Activated CD8-positive, alpha-beta memory T cell treated with anti-CD3 and anti-CD28 coated beads, Interleukin-2, amount 10 ng/mL, durations not matched to agents 7 days and 5 days (primary cell): ENCODE data around the gene NAT8L. TPM values are rescaled to one million over a fixed set of nuclear protein-coding genes. Genes with fewer than 3 reads are reported as not detected.

Source experiments
- ATAC-seq: fragments of 150-1000 bp; cut with Tn5 transposase; one replicate; pipeline ENCODE4 v1.10.0; 2021; ENCODE audit warnings: moderate library complexity
- CTCF ChIA-PET: fragments of 350-600 bp; sonication (Branson Sonifier 250); formaldehyde crosslinking; loops from one replicate; lab custom pipeline; 2021; ENCODE audit warnings: antibody characterized with exemption; lab: Charles Lee
- DNase-seq: peaks from one replicate; pipeline ENCODE4 v3.0.0-alpha.2; 2020
- H3K27ac Mint-ChIP-seq: one replicate; pipeline ENCODE4 v1.8.0; 2021; ENCODE audit warnings: mild to moderate bottlenecking, mixed read lengths
- H3K27me3 Mint-ChIP-seq: one replicate; pipeline ENCODE4 v1.8.0; 2021; ENCODE audit warnings: mixed read lengths
- H3K36me3 Mint-ChIP-seq: one replicate; pipeline ENCODE4 v1.8.0; 2021; ENCODE audit warnings: mild to moderate bottlenecking, mixed read lengths
- H3K4me1 Mint-ChIP-seq: one replicate; pipeline ENCODE4 v1.8.0; 2021; ENCODE audit warnings: mixed read lengths
- H3K4me3 Mint-ChIP-seq: one replicate; pipeline ENCODE4 v1.8.0; 2021; ENCODE audit warnings: mild to moderate bottlenecking, moderate library complexity, mixed read lengths
- H3K9me3 Mint-ChIP-seq: one replicate; pipeline ENCODE4 v1.8.0; 2022; ENCODE audit warnings: low read depth, mixed read lengths
- total RNA-seq, 2 experiments: library from RNA; stranded (reverse); gene quantifications; one replicate each; pipeline ENCODE4 v1.2.3, GENCODE V29; 2021

The NAT8L gene
- total RNA-seq, 2 experiments from 2014 or later: 0.09 to 0.40 TPM

DNA sequence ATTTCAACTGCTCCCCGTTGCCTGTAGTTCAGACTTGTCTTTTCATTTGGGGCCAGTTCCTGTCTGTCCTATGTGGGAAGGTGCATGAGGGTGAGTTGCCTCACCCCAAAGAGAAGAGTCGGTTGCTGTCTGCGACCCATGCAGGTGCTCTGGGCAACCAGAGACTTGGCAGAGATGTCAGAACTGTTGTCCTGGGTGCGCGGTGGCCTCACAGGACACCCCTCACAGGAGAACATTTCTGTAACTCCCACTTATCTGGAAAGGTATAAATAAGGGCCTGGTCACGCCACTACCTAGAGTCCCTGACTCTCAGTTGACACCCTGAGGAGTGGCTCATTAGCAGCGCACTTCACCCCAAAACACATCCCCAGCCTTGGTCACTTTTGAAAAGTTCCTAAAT, 9.7 kb upstream of the NAT8L start:
- no peak for DNase-seq
- Mint-ChIP-seq H3K27ac (no peak overlapping the region), H3K4me1 (no peaks in the 10 kb centered on the region), H3K27me3 (peaks cover 29% of the 10 kb centered on the region), H3K9me3 (no peaks in the 10 kb centered on the region), H3K36me3 (no peaks in the 10 kb centered on the region), H3K4me3 (no peak overlapping the region)
- CTCF ChIA-PET: no interaction called here
- ATAC-seq: no peak

- no peaks in the 10 kb centered on the region for H3K4me1 Mint-ChIP-seq
- H3K27ac Mint-ChIP-seq: no peak overlapping the region
- H3K27me3 Mint-ChIP-seq: peaks cover 29% of the 10 kb centered on the region
- no peaks in the 10 kb centered on the region for H3K36me3 Mint-ChIP-seq
- DNase-seq: no peak
- no peaks in the 10 kb centered on the region for H3K9me3 Mint-ChIP-seq
- H3K4me3 Mint-ChIP-seq: no peak overlapping the region
- CTCF ChIA-PET: no interaction called here
- no peak for ATAC-seq
These were observed 9.3 kb upstream of the NAT8L start for GRCh38 chr4:2049811-2050210.

GRCh38 chr4:2051086-2051485, 8.0 kb upstream of the NAT8L start:
- Mint-ChIP-seq H3K9me3 (no peaks in the 10 kb centered on the region), H3K27me3 (peaks cover 35% of the 10 kb centered on the region), H3K36me3 (no peaks in the 10 kb centered on the region), H3K4me3 (no peak overlapping the region), H3K4me1 (no peaks in the 10 kb centered on the region), H3K27ac (no peak overlapping the region)
- no peak for ATAC-seq
- no peak for DNase-seq
- CTCF ChIA-PET: interaction anchor here (0.9 kb wide), 1 partner anchor 9 kb away, joined by 3 read pairs; no protein-coding TSS in a partner anchor

DNA sequence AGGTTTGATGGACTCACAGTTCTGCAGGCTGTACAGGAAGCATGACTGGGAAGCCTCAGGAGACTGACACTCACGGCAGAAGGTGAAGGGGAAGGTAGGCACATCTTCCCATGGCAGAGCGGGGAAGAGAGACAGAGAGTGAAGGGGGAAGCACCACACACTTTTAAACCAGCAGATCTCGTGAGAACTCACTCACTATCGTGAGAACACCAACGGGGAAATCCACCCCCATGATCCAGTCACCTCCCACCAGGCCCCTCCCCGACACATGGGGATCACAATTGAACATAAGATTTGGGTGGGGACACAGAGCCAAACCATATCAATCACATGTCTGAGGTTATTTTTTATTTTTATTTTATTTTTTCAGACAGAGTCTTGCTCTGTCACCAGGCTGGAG, 4.9 kb upstream of the NAT8L start:
- CTCF ChIA-PET: no interaction called here
- ATAC-seq: no peak
- no peaks in the 10 kb centered on the region for H3K36me3 Mint-ChIP-seq

GRCh38 chr4:2057382-2058065, 1.6 kb upstream of the NAT8L start:
- Mint-ChIP-seq H3K4me1 (no peaks in the 10 kb centered on the region), H3K36me3 (no peaks in the 10 kb centered on the region), H3K9me3 (no peaks in the 10 kb centered on the region), H3K27ac (no peak overlapping the region), H3K27me3 (peaks cover 35% of the 10 kb centered on the region), H3K4me3 (no peak overlapping the region)
- CTCF ChIA-PET: no interaction called here
- ATAC-seq (no peak), DNase-seq (no peak)

More for the DNA sequence above, 4.9 kb upstream of the NAT8L start:
- Mint-ChIP-seq H3K27me3 (peaks cover 54% of the 10 kb centered on the region), H3K27ac (no peak overlapping the region), H3K4me1 (no peaks in the 10 kb centered on the region), H3K9me3 (no peaks in the 10 kb centered on the region), H3K4me3 (no peak overlapping the region)
- no peak for DNase-seq

- no peak for DNase-seq
- H3K4me1 Mint-ChIP-seq: no peaks in the 10 kb centered on the region
- H3K27me3 Mint-ChIP-seq: peaks cover 33% of the 10 kb centered on the region
- H3K4me3 Mint-ChIP-seq: no peak overlapping the region
- H3K9me3 Mint-ChIP-seq: no peaks in the 10 kb centered on the region
- CTCF ChIA-PET: no interaction called here
- peak; percentile 18 for ATAC-seq
- no peaks in the 10 kb centered on the region for H3K36me3 Mint-ChIP-seq
- H3K27ac Mint-ChIP-seq: no peak overlapping the region
These were observed 672 bp upstream of the NAT8L start for GRCh38 chr4:2058264-2059045.

- H3K4me3 Mint-ChIP-seq: no peak overlapping the region
- H3K27me3 Mint-ChIP-seq: peaks cover 29% of the 10 kb centered on the region
- no peak overlapping the region for H3K27ac Mint-ChIP-seq
- DNase-seq: no peak
- H3K4me1 Mint-ChIP-seq: no peaks in the 10 kb centered on the region
- CTCF ChIA-PET: interaction anchor here (1.2 kb wide), 1 partner anchor 8 kb away, joined by 3 read pairs; no protein-coding TSS in a partner anchor
- peak; percentile 34 for ATAC-seq
- no peaks in the 10 kb centered on the region for H3K9me3 Mint-ChIP-seq
- no peaks in the 10 kb centered on the region for H3K36me3 Mint-ChIP-seq
These were observed 837 bp downstream of the NAT8L start for GRCh38 chr4:2059726-2060602.

GRCh38 chr4:2060611-2061185, 1.6 kb downstream of the NAT8L start:
- Mint-ChIP-seq H3K9me3 (no peaks in the 10 kb centered on the region), H3K27me3 (peaks cover 25% of the 10 kb centered on the region), H3K27ac (no peak overlapping the region), H3K4me3 (no peak overlapping the region), H3K36me3 (no peaks in the 10 kb centered on the region), H3K4me1 (no peaks in the 10 kb centered on the region)
- CTCF ChIA-PET: no interaction called here
- no peak for ATAC-seq
- DNase-seq: no peak

- no peak overlapping the region for H3K27ac Mint-ChIP-seq
- DNase-seq: no peak
- H3K4me3 Mint-ChIP-seq: no peak overlapping the region
- ATAC-seq: no peak
- no peaks in the 10 kb centered on the region for H3K4me1 Mint-ChIP-seq
- peaks cover 19% of the 10 kb centered on the region for H3K27me3 Mint-ChIP-seq
- H3K9me3 Mint-ChIP-seq: no peaks in the 10 kb centered on the region
- CTCF ChIA-PET: interaction anchor here (1.5 kb wide), 1 partner anchor 159 kb away, joined by 3 read pairs; no protein-coding TSS in a partner anchor
- H3K36me3 Mint-ChIP-seq: no peaks in the 10 kb centered on the region
These were observed 2.3 kb downstream of the NAT8L start for GRCh38 chr4:2061186-2062131.

- H3K4me1 Mint-ChIP-seq: no peaks in the 10 kb centered on the region
- no peak overlapping the region for H3K27ac Mint-ChIP-seq
- no peak overlapping the region for H3K4me3 Mint-ChIP-seq
- no peaks in the 10 kb centered on the region for H3K9me3 Mint-ChIP-seq
- H3K27me3 Mint-ChIP-seq: peaks cover 11% of the 10 kb centered on the region
- DNase-seq (no peak), ATAC-seq (no peak)
- CTCF ChIA-PET: interaction anchor here (1.5 kb wide), 1 partner anchor 158 kb away, joined by 3 read pairs; no protein-coding TSS in a partner anchor
- no peaks in the 10 kb centered on the region for H3K36me3 Mint-ChIP-seq
These were observed 3.2 kb downstream of the NAT8L start for GRCh38 chr4:2062168-2062807.

GRCh38 chr4:2062808-2063524, 3.8 kb downstream of the NAT8L start:
- DNase-seq: no peak
- no peaks in the 10 kb centered on the region for H3K4me1 Mint-ChIP-seq

More at GRCh38 chr4:2062808-2063524, 3.8 kb downstream of the NAT8L start:
- peaks cover 4% of the 10 kb centered on the region for H3K27me3 Mint-ChIP-seq
- no peaks in the 10 kb centered on the region for H3K36me3 Mint-ChIP-seq
- CTCF ChIA-PET: interaction anchor here (1.5 kb wide), 1 partner anchor 157 kb away, joined by 3 read pairs; no protein-coding TSS in a partner anchor
- no peak for ATAC-seq
- H3K4me3 Mint-ChIP-seq: no peak overlapping the region
- H3K27ac Mint-ChIP-seq: no peak overlapping the region
- no peaks in the 10 kb centered on the region for H3K9me3 Mint-ChIP-seq
